HG02610 (cell line): ENCODE results near the gene GCC2.
"Not testable (repeated sequence)": the region's sequence is repeated elsewhere in the genome, so short reads cannot be mapped to it uniquely, and the experiment has no call there.

Source experiments
- ATAC-seq: cut with Tn5 transposase; IDR thresholded peaks from one replicate; pipeline ENCODE4 v1.9.1; 2021; ENCODE audit warnings: mild to moderate bottlenecking, moderate library complexity; ENCODE audit not compliant: unreplicated experiment

The GCC2 gene

GRCh38 chr2:108512431-108512830 lies 63.4 kb downstream of the GCC2 start:
- ATAC-seq: not testable (repeated sequence)

- not testable (repeated sequence) for ATAC-seq
Observed at GRCh38 chr2:108514478-108514877, 65.5 kb downstream of the GCC2 start.

GRCh38 chr2:108524688-108525087 lies 75.7 kb downstream of the GCC2 start:
- not testable (repeated sequence) for ATAC-seq

- not testable (repeated sequence) for ATAC-seq
Observed at GRCh38 chr2:108525258-108525657, 76.3 kb downstream of the GCC2 start.

- no peak for ATAC-seq
Observed at GRCh38 chr2:108531674-108532055, 82.7 kb downstream of the GCC2 start.

GRCh38 chr2:108533832-108534583 lies 85.0 kb downstream of the GCC2 start, which contains the start of gene LIMS1:
Gene LIMS1, plus strand, starts transcription at chr2:108534470. Its CDS starts 93 bp downstream, at chr2:108534563.
- ATAC-seq: peak; percentile 87

- ATAC-seq: peak; percentile 35
Observed at GRCh38 chr2:108534584-108535356, 85.8 kb downstream of the GCC2 start.

- no peak for ATAC-seq
Observed at GRCh38 chr2:108535357-108535631, 86.3 kb downstream of the GCC2 start.

- no peak for ATAC-seq
Observed at GRCh38 chr2:108536133-108536780, 87.3 kb downstream of the GCC2 start.

GRCh38 chr2:108536911-108537310 lies 87.9 kb downstream of the GCC2 start:
- ATAC-seq: no peak

- ATAC-seq: no peak
Observed at GRCh38 chr2:108538000-108538625, 89.1 kb downstream of the GCC2 start.

GRCh38 chr2:108541451-108541850 lies 92.4 kb downstream of the GCC2 start:
- no peak for ATAC-seq

GRCh38 chr2:108542071-108542470 lies 93.1 kb downstream of the GCC2 start:
- ATAC-seq: no peak

GRCh38 chr2:108547606-108548005 lies 98.6 kb downstream of the GCC2 start:
- ATAC-seq: no peak

GRCh38 chr2:108548208-108549003 lies 99.4 kb downstream of the GCC2 start:
- no peak for ATAC-seq

- ATAC-seq: no peak
Observed at GRCh38 chr2:108552566-108552965, 103.6 kb downstream of the GCC2 start.

GRCh38 chr2:108553209-108553919 lies 104.4 kb downstream of the GCC2 start:
- no peak for ATAC-seq

GRCh38 chr2:108554528-108554927 lies 105.5 kb downstream of the GCC2 start:
- ATAC-seq: no peak

GRCh38 chr2:108555572-108555971 lies 106.6 kb downstream of the GCC2 start:
- no peak for ATAC-seq

- ATAC-seq: not testable (repeated sequence)
Observed at GRCh38 chr2:108556581-108556980, 107.6 kb downstream of the GCC2 start.
